NCI-H146 treated with DMSO at 0.1 percent for 48 hours (cell line): Measurements from ENCODE around the gene GGACT.

Experiments
- DNase-seq: peaks from one replicate; lab custom pipeline; 2025; ENCODE audit not compliant: unreplicated experiment; lab: John Stamatoyannopoulos, UW

The GGACT gene

GRCh38 chr13:100483139-100483538, 105.5 kb downstream of the GGACT start:
- no peak for DNase-seq

- no peak for DNase-seq
Observed at GRCh38 chr13:100480676-100481075, 107.9 kb downstream of the GGACT start.
